Stimulated activated CD8-positive, alpha-beta memory T cell treated with anti-CD3 and anti-CD28 coated beads, Interleukin-7, amount 100 ng/mL, for 1 hour (primary cell): ENCODE results near the gene POGLUT2.
A peak's percentile ranks its signal among the peaks of the same experiment; 100 is the strongest.
"Not testable (repeated sequence)": the region's sequence is repeated elsewhere in the genome, so short reads cannot be mapped to it uniquely, and the experiment has no call there.

ENCODE experiments used
- DNase-seq, 2 donors: peaks; one replicate each; pipeline ENCODE4 v3.0.0-alpha.2; 2020; ENCODE audit warnings: low read depth in 2 of 2

Gene POGLUT2

GRCh38 chr13:102805680-102806079 is 6.9 kb upstream of the POGLUT2 start:
- DNase-seq, result no peak

DNA sequence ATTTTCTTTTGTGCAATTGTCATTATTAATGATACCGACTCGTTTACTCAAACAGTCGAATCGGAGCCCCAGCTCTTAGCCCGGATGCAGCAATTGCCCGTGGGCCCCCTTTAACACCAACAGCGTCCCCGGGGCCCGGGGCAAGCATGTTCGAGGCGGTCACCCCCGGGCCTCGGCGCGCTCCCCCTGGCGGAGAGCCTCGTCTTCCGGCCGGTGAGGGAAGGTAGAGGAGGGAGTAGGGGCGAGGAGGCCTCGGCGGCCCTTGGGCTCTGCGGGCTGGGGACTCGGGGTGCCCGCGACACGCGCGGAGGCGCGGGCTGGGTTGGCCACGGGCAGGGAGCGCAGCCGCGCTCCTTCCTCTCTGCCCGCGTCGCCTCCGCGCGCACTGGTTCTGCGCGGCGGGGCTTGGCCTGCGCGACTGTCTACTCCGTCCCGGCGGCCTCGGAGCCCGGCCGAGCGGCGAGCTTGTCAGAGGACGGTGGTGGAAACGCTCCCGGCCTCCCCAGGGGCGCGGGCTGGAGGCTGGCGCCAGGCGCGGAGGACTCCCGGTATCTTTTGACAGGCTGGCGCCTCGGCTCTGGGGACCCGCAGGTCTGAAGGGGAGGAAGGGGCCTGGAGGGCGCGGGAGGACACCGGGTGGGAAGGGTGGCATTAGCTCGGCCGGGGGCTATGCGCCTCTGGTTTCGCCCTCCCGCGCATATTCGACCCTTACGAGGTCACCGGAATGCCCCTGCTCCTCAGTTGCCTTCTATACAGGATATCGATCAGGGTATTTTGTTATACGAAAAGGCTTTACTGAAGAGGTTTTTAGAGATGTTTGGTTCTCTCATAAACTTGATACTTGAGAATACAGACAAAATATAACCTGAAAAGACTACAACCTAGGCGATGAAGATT is 1.6 kb upstream of the POGLUT2 start:
- DNase-seq, result peak; percentile 62 to 73

GRCh38 chr13:102799426-102800144 is 809 bp upstream of the POGLUT2 start:
- no peak for DNase-seq

GRCh38 chr13:102793611-102794355 is 5.0 kb downstream of the POGLUT2 start:
- DNase-seq, result no peak

- DNase-seq, result no peak
Measured at GRCh38 chr13:102792396-102792795, 6.4 kb downstream of the POGLUT2 start.

GRCh38 chr13:102788683-102789082 is 10.1 kb downstream of the POGLUT2 start:
- no peak for DNase-seq

GRCh38 chr13:102784483-102784882 is 14.3 kb downstream of the POGLUT2 start:
- no peak for DNase-seq

DNA sequence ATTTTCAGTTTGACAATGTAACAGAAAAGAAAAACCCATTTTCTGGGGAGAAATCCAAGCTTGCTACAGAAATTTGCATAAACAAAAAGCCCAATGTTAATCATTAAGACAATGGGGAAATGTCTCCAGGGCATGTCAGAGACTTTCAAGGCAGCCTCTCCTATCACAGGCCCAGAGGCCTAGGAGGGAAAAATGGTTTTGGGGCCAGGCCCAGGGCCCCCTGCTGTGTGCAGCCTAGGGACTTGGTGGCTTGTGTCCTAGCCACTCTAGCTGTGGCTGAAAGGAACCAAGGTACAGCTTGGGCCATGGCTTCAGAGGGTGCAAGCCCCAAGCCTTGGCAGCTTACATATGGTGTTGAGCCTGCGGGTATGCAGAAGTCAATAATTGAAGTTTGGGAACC is 17.2 kb downstream of the POGLUT2 start:
- DNase-seq, result no peak

DNA sequence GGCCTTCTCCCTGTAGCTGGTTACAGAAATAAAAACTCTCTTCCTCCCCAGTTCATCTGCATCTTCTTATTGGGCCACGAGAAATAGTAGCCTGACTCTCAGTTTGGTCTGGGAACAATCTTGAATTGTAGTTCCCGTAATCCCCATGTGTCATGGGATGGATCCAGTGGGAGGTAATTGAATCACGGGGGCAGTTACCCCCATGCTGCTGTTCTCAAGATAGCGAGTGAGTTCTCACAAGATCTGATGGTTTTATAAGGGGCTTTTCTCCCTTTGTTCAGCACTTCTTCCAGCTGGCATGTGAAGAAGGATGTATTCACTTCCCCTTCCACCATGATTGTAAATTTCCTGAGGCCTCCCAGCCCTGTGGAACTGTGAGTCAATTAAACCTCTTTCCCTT is 18.1 kb downstream of the POGLUT2 start:
- not testable (repeated sequence) for DNase-seq

DNA sequence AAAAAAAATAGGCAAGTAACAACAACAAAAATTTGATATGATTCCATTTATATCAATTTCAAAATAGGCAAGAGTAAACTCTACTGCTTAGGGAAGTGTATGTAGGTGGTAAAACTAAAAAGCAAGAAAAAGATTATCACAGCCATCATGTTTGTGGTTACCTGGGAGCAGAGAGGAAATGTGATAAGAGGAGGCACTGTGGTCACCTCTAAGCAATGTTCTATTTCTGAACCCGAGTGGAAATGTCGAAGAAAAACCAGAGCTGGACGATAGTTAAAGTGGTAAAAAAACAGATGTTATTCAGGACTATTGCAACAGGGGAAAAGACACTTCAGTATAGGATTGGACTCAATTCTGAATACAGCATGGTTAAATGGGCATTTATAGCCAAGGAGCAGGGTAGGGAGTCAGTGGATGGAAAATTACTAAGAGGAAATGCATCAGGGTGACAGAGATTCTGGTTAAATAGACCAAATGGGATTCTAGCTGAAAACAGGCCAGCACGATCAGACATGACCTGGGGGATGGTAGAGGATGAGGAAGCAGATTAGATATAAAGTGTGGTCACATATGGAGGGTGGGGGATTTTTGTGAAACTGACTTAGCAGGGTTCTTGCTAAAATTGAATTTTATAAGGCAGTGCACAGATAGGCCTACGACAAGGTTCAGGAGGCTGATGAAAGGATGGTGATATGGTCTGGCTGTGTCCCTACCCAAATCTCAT is 19.2 kb downstream of the POGLUT2 start:
- no peak for DNase-seq

DNA sequence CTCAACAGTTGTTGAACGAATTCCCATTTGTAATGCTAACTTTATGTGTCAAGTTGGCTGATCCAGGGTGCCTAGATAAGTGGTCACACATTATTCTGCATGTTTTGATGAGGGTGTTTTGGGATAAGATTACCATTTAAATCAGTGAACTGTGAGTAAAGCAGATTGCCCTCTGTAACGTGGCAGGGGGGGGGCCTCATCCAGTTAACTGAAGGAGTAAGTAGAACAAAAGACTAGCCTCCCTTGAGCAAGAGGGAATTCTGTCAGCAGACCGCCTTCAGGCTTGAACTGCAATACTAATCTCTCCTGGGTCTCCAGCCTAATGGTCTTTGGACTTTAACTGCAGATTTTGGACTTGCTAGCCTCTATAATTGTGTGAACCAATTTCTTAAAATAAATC is 21.0 kb downstream of the POGLUT2 start:
- DNase-seq, result no peak

GRCh38 chr13:102776271-102776670 is 22.5 kb downstream of the POGLUT2 start:
- no peak for DNase-seq

DNA sequence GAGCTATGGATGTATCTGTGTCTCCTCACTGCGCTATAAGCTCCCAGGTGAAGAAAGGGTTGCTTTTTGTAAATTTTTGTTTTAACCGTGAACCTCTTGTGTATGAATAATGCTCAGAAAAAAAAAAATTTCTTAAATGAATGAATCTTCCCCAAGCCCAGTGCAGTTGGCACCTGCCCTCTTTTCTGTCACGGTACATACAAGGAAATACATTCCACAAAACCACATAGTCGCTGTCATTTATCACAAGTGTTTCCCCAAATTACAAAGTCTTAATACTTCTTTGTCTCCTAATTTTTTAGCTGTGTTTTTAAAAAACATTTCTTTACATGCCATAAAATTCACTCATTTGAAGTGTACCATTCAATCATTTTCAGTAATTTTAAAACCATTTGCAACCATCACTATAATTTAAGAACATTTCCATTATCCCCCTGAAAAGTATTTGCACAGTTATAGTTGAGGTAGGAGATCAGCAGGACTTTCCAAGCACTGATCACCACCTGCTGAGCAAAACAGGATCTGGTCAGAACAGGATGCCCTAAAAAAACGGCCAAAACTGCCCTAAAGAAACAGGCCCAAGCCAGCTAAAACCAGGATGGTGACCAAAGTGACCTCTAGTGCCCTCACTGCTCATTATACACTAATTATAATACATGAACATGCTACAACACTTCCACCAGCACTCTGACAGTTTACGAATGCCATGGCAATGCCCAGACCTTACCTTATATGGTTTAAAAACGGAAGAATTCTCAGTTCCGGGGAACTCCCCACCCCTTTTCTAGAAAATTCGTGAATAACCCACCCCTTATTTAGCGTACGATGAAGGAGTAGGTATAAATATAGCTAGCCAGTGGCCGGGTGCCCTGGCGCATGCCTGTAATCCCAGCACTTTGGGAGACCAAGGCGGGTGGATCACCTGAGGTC is 23.9 kb downstream of the POGLUT2 start:
- no peak for DNase-seq

- DNase-seq, result no peak
Measured at GRCh38 chr13:102774214-102774568, 24.6 kb downstream of the POGLUT2 start.

- DNase-seq, result peak; percentile 72 to 74
Measured at GRCh38 chr13:102773441-102774213, 25.1 kb downstream of the POGLUT2 start, which contains the start of gene TEX30. Gene TEX30 (minus strand): TSS chr13:102773786. CDS start chr13:102770026, 3,760 bp downstream.

DNA sequence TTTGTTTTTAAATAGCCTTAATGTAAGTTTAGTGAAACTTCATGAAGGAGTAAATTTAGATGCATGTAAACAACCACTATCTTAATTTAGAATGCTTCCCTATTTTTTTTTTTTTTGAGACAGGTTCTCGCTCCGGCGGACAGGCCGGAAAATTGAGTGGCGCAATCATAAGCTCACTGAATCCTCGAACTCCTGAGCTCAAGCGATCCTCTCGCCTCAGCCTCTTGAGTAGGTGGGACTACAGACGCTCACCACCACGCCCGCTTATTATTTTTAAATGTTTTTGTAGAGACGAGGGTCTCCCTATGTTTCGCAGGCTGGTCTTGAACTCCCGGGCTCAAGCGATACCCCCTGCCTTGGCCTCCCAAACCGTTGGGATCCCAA is 26.7 kb downstream of the POGLUT2 start:
- DNase-seq, result no peak

DNA sequence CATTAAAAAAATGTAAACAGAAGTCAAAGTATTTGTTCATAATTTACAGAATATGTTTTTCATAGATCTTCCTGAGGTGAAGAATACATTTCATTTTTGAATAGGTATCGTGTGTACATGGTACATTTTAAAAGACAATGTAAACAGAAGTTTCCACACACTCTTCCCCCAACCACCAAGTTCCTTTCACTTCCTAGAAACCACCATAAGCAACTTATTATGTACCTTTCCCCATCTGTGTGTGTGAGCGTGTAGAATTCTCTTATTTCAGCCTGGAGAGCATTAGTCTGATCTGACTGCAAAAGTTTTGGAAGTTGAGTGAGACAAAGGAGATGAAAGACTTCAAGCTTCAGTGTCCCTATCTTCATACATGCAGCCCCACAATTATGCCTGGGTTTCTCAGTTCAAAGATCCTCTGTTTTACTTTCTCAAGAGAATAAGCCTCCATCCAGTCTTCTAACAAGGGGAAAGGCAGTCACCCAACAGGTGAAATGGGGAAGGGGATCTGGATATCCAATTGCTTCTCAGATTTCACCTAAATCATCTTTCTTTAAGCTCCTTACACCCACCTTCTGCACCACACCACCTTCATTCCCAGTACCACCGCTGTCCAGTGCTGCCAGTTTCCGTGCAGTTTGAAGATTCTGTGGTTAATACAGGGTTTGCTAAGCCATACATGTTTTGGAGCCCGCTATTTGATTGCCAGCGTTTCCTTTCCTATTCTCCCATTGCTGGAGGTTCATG is 27.3 kb downstream of the POGLUT2 start:
- DNase-seq, result no peak

GRCh38 chr13:102770435-102770834 is 28.3 kb downstream of the POGLUT2 start:
- no peak for DNase-seq

GRCh38 chr13:102769679-102770078 is 29.1 kb downstream of the POGLUT2 start:
- DNase-seq, result no peak
